ENCODE data around the gene ATP6V1C2.
"Not testable (repeated sequence)": the region's sequence is repeated elsewhere in the genome, so short reads cannot be mapped to it uniquely, and the experiment has no call there.

Gene ATP6V1C2

DNA sequence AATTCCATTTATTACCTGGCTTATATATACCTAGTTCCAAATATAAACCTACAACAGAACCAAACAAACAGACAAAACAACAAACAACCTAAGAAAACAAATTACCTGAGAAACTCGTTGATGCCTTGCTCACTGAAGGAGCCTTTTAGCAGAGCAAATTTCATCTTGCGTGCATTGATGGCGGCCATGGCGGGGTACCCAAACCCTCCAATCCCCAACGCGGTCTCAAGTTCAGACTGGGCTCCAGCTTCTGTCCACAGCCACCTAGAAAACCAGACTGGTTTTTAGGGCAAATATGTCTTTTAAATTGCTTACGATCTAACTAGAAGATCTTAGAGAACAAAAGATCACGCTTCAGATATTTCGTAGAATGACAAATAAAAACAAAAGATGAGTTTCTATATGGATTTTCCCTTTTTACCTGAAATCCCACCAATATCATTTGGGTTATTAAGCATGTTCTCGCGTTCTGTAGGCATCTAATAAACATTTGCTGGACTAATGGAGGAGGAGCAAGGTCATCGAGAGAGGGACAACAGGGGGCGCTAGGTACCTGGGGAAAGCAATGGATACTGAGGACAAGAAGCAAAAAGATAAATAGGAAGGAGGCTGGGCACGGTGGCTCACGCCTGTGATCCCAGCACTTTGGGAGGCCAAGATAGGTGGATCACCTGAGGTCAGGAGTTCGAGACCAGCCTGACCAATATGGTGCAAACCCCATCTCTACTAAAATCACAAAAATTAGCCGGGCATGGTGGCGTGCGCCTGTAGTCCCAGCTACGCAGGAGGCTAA is 65.9 kb downstream of the ATP6V1C2 start:
- DNase-seq, result no peak

DNA sequence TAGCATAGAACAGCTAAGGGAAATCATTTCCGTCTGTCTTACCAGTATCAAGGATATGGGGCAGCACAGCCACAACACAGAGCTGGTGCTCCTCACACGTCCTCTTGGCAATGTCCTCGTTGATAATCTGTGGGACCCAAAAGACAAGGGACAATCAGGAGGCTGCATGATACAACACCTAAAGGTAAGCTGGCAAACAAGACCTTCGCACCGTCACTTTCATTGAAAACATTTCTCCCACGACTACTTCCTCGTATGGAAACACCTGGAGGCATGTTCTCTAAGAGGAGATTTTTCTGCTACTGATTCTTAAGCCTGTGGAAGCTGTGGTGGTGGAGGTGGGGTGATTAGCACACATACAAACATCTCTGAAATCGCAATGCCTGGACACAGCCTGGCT is 67.4 kb downstream of the ATP6V1C2 start:
- no peak for DNase-seq

GRCh38 chr2:10790228-10790973 is 69.0 kb downstream of the ATP6V1C2 start:
- no peak for DNase-seq

DNA sequence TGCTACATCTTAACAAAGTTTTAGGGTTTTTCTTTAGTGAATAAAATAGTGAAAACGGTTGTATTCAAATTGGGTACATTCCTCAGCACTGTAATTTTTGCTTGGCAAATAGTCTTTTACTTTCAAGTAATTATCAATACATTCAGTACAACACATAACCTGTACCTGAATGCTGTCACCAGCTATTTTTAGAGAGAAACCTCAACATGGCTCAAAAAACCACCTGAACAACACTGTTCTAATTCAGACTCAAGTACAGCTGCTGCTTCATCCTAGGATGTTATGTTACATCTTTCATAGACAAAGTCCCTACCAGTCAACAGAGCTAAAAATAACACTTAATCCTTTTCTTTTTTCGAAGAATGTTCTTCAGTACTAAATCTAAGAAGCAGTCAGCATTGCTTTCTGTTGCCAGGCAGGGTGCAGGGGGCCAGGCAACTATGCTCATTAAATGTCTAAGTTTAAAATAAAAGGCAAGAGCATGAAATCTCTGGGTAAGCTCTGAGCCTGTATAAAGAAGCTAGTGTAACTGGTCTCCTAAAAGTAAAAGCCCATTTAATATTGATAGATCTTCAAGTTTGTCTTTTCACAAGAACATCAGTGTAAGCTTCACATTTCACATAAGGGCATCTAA is 70.7 kb downstream of the ATP6V1C2 start:
- no peak for DNase-seq

DNA sequence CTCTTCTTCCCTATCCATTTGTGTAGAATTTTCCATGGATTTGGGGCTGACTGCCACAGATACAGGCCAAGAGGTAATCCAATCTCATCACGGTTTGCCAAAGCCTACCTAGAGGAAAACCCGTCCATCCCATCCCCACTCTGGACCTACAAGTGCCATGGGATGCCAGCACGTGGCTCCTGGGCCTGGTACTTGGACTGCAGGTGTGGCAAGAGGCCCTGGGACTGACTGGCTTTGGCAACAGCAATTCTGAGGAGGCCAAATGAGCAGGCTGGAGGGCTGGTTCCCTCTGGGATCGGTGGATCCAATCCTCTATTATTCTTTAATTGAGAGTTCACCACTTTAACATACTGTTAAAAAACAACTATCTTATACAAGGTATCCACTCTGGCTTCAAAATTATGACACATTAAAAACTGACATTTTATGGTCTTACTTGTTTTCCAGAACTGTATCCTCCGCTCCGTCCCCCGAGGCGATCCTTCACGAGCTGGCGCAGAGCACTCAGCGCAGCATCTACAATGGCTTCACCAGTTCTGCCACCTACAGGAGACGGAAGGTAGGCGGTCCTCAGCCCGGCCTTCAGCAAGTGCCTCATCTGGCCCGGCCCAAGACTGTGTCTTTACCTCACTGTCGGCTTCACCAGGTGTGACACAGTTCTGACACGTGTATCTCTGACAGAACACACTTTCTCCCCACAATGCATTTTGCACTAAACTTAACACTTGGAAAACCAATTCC is 71.4 kb downstream of the ATP6V1C2 start:
- no peak for DNase-seq

DNA sequence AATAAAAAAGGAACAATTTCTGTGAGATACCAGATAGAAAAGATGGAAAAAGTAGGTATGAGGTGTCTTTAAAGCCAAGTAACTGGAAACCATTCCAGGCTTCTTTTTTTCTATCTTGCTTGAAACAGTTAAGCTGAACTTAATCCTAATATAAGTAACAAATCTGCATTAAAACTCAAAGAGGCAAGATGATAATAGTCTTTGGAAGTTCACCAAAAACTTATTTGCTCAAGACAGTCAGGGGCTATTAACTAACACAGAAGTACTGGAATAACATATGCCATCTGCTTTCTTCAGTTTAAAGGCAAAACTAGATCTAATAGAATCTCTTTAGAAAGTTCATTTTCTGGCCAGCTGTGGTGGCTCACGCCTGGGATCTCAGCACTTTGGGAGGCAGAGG is 72.4 kb downstream of the ATP6V1C2 start:
- no peak for DNase-seq

DNA sequence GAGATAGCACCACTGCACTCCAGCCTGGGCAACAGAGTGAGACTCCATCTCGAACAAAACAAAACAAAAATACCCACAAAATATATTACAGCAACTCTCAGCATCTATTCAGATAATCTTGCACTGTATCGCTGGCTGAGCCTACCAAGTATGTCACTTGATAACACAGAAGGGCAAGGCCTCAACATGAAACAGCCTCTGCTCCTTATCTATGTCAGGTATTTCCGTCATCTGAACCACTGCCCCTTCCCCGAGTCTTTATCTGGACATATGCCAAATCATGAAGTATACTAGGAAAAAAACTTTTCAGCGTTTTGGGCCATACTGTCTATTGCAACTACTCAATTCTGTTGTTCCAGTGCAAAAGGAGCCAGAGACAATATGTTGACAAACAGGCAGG is 73.4 kb downstream of the ATP6V1C2 start:
- DNase-seq, result no peak

GRCh38 chr2:10795508-10796046 is 74.1 kb downstream of the ATP6V1C2 start:
- DNase-seq, result no peak

- no peak for DNase-seq
These were observed 75.3 kb downstream of the ATP6V1C2 start for GRCh38 chr2:10796703-10797102.

- DNase-seq, result no peak
These were observed 77.4 kb downstream of the ATP6V1C2 start for GRCh38 chr2:10798783-10799182.

- no peak for DNase-seq
These were observed 78.7 kb downstream of the ATP6V1C2 start for GRCh38 chr2:10800163-10800562.

GRCh38 chr2:10802657-10803056 is 81.2 kb downstream of the ATP6V1C2 start:
- no peak for DNase-seq

DNA sequence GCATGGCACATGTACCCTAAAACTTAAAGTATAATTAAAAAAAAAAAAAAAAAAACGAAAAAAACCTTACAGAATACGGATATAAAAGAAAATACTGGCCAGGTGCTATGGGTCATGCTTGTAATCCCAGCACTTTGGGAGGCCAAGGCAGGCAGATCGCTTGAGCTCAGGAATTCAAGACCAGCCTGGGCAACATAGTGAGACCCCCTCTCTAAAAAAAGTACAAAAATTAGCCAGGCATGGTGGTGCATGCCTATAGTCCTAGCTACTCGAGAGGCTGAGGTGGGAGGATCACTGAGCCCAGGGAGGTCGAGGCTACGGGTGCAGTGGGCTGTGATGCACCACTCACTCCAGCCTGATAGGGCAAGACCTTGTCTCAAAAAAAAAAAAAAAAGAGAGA is 84.6 kb downstream of the ATP6V1C2 start:
- DNase-seq, result not testable (repeated sequence)

GRCh38 chr2:10806543-10806942 is 85.1 kb downstream of the ATP6V1C2 start:
- no peak for DNase-seq

DNA sequence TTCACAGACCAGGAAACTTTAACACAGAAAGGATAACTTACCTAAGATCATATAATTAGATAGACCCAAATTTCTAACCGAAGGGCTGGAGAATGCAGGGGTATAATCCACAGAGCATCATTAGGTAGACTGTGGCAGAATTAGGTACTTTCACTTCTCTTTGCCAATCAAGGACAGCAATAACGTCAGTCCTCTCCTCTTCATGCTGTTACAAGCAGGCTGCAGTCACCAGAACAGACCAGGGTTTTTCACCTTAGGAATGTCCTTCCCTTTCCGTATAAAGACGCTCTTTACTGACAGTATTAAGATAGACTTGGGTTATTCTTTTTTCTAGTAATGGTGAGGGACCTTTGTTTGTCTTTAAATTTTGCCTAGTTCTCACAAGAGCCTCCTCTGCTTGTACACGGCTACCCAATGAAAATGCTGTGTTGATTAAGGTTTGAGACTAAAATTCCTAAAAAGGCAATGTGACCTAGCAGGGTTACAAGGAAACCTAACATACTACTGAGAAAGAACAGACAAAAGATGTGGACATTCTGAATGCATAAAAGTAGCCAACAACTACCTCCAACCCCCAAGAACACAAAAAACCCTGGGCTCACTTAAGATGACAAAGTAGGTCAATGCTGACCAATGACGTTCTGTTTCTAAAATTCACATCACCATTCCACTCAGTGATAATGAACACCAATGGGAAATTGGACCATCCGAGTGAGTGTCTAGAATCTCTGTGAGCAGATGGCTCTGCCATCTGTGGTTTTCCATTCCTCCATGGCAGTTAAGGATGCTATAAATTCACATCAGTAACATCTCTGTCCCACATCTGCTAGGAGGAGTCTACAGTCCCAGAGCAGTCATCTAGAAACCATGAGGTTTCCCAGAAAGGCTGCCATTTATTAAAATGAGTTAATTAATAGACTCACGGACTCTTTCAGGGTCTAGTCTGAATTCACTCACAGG is 89.1 kb downstream of the ATP6V1C2 start:
- DNase-seq, result peak; percentile 42

GRCh38 chr2:10811517-10811916 is 90.1 kb downstream of the ATP6V1C2 start:
- DNase-seq, result no peak

DNA sequence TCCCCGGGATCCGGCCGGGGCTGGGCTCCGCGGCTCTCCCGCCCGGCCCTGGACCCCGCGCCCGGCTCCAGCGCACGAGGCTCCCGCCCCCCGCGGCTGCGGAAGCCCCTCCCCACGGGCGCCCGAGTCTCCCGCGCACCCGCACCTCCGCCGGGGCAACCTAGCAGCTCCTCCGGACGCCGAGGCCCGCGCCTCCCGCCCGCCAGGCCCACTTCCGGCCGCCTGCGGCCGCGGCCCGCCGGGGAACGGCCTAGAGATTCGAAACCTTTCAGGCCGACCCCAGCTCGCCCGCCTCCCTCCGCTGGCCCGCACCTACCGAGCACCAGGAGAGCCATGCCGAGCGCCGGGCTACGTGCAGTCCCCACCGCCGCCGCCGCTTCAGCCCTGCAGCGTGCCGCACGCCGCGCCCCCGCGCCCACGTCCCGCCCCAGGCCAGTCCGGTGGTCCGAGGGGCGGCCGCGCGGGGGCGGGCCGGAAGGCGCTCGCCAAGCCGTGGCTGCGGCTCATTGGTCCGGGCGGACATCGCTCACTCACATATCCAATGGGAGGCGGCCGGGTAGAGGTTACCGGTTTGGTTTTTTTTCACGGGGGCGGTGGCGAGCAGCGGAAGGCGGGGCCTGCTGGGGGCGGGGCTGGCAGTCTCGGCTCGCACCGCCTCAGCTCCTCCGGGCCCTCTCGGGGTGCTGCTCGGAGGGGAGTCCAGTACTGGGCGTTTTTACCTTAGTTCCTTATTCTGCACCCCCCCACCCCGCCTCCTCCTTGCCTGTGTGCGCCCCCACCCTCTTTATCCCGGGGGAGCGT is 91.1 kb downstream of the ATP6V1C2 start, which contains the start of gene PDIA6:
Gene PDIA6, minus strand, starts transcription at position 424 of the 801 bp plus-strand sequence. Its CDS starts 89 bp downstream, at position 335.
- peak; percentile 97 for DNase-seq

GRCh38 chr2:10813163-10814138 is 92.0 kb downstream of the ATP6V1C2 start:
- not testable (repeated sequence) for DNase-seq

GRCh38 chr2:10814142-10814541 is 92.7 kb downstream of the ATP6V1C2 start:
- DNase-seq, result no peak

All from fibroblast of skin of abdomen (primary cell).